K562 (cell line): Measurements from ENCODE around the gene GLI3. TPM values are rescaled to one million over a fixed set of nuclear protein-coding genes. Genes with fewer than 3 reads are reported as not detected.

ENCODE experiments used
- ATAC-seq: fragments of 200-7000 bp; cut with Tn5 transposase; 3 replicates; pipeline ENCODE4 v1.9.1; 2020; ENCODE audit warnings: moderate library complexity
- BruUV-seq: library from RNA; stranded (reverse); fragments of 400-500 nt; replicated peaks from 2 replicates; lab custom pipeline; 2021; lab: Mats Ljungman, UMichigan
- CTCF ChIA-PET: fragments of 300-600 bp; formaldehyde crosslinking; extraction: SDS; loops from one replicate; lab custom pipeline; 2021; ENCODE audit warnings: low intra/inter-chr PET ratio; lab: Yijun Ruan, JAX
- POLR2A ChIA-PET: fragments of 300-600, 350-650 bp; sonication (Branson Sonifier 250); formaldehyde crosslinking; extraction: SDS; loops from one replicate; lab custom pipeline; 2021; ENCODE audit warnings: antibody characterized with exemption, inconsistent platforms; lab: Yijun Ruan, JAX
- DNase-seq, 4 experiments: peaks; one replicate each; pipeline versions ENCODE4 v3.0.0 to v3.0.0-alpha.2; 2011 to 2018; ENCODE audit warnings: low spot score in 3 of 4, mixed read lengths in 3 of 4; ENCODE audit errors: extremely low read depth in 1 of 4
- FAIRE-seq: peaks from 2 replicates; lab custom pipeline; 2011; peaks lifted over from hg19 to GRCh38; lab: Jason Lieb, UNC
- H2AFZ ChIP-seq: 2 replicates; pipeline ENCODE4 v1.6.0; 2011; ENCODE audit warnings: low read depth, low read length, control low read depth, inconsistent platforms
- H3K27ac ChIP-seq: fragments of 200-600 bp; 3 replicates; pipeline ENCODE4 v1.8.0; 2011; ENCODE audit warnings: low read depth, mild to moderate bottlenecking, control low read depth, inconsistent platforms, low read length, moderate library complexity, mixed read lengths; ENCODE audit errors: extremely low read depth
- H3K27me3 ChIP-seq, 2 experiments: fragments of 300-600 bp in 1 of 2; 2 replicates in 1 of 2; 3 replicates in 1 of 2; pipeline versions ENCODE4 v1.6.0 to v1.8.0; 2011; ENCODE audit warnings: inconsistent platforms in 2 of 2, low read length in 2 of 2, mild to moderate bottlenecking in 1 of 2, mixed read lengths in 1 of 2, moderate library complexity in 1 of 2; ENCODE audit not compliant: control insufficient read depth in 2 of 2, insufficient read depth in 2 of 2
- H3K36me3 ChIP-seq: fragments of 300-600 bp; 3 replicates; pipeline ENCODE4 v1.8.0; 2011; ENCODE audit warnings: mild to moderate bottlenecking, low read length, inconsistent platforms; ENCODE audit not compliant: control insufficient read depth, insufficient read depth
- H3K4me1 ChIP-seq, 2 experiments: fragments of 200-600 bp in 1 of 2; replicated peaks in 1 of 2; 2 replicates in 1 of 2; 3 replicates in 1 of 2; pipeline versions ENCODE4 v1.5.1 to v1.8.0; 2011; ENCODE audit warnings: inconsistent platforms in 2 of 2, low read length in 2 of 2, mild to moderate bottlenecking in 1 of 2, mixed read lengths in 1 of 2, moderate library complexity in 1 of 2; ENCODE audit not compliant: control insufficient read depth in 2 of 2, insufficient read depth in 2 of 2
- H3K4me2 ChIP-seq: 2 replicates; pipeline ENCODE4 v1.6.1; 2011; ENCODE audit warnings: low read length, control low read depth, inconsistent platforms, mixed read lengths; ENCODE audit not compliant: insufficient read depth
- H3K4me3 ChIP-seq: fragments of 200-600 bp; sonication (generic), shearing (Covaris generic); 2 replicates; pipeline ENCODE4 v1.5.1; 2016; ENCODE audit warnings: control low read depth, inconsistent platforms
- H3K79me2 ChIP-seq: fragments of 200-600 bp; 3 replicates; pipeline ENCODE4 v1.8.0; 2011; ENCODE audit warnings: low read length, inconsistent platforms; ENCODE audit not compliant: control insufficient read depth, insufficient read depth
- H3K9ac ChIP-seq, 2 experiments: 2 replicates each; pipeline versions ENCODE4 v1.6.0 to v1.6.1; 2011; ENCODE audit warnings: low read depth in 2 of 2, low read length in 2 of 2, control low read depth in 1 of 2, inconsistent platforms in 1 of 2, mild to moderate bottlenecking in 1 of 2, mixed read lengths in 1 of 2; ENCODE audit not compliant: insufficient read depth in 1 of 2
- H3K9me1 ChIP-seq: one replicate; pipeline ENCODE4 v1.6.0; 2011; ENCODE audit warnings: inconsistent platforms, mild to moderate bottlenecking, low read length, moderate library complexity; ENCODE audit not compliant: control insufficient read depth, insufficient read depth
- H3K9me3 ChIP-seq: replicated peaks from 2 replicates; pipeline ENCODE4 v1.5.1; 2011; ENCODE audit warnings: low read depth, low read length, inconsistent platforms; ENCODE audit not compliant: control insufficient read depth, insufficient read depth
- H4K20me1 ChIP-seq: replicated peaks from 2 replicates; pipeline ENCODE4 v1.6.1; 2011; ENCODE audit warnings: low read length, inconsistent platforms, mixed read lengths; ENCODE audit not compliant: control insufficient read depth, insufficient read depth
- CBX3 ChIP-seq, 2 experiments: IDR thresholded peaks; 1 replicate in 1 of 2; 2 replicates in 1 of 2; pipeline ENCODE4 v1.6.1; 2012; ENCODE audit warnings: inconsistent platforms in 2 of 2, low read length in 2 of 2, borderline replicate concordance in 1 of 2, control low read depth in 1 of 2
- CEBPB ChIP-seq: fragments of 450-650 bp; IDR thresholded peaks from 2 replicates; pipeline ENCODE4 v1.6.1; 2016; ENCODE audit warnings: missing genetic modification characterization, missing compliant biosample characterization
- FOXJ2 ChIP-seq: fragments of 200-800 bp; sonication (Bioruptor generic); IDR thresholded peaks from 2 replicates; pipeline ENCODE4 v1.6.1; 2016; ENCODE audit warnings: missing genetic modification characterization, missing compliant biosample characterization
- HLTF ChIP-seq: fragments of 450-650 bp; IDR thresholded peaks from 2 replicates; pipeline ENCODE4 v1.6.1; 2016
- ID3 ChIP-seq, 2 experiments: fragments of 250-450 bp in 1 of 2; fragments of 450-650 bp in 1 of 2; sonication (Bioruptor Pico) in 1 of 2; IDR thresholded peaks; 2 replicates each; pipeline versions ENCODE4 v1.6.1 to v1.8.0; 2016 to 2021; ENCODE audit warnings: mild to moderate bottlenecking in 2 of 2, moderate library complexity in 2 of 2, missing compliant biosample characterization in 1 of 2, missing genetic modification characterization in 1 of 2
- MBD2 ChIP-seq: sonication (generic); IDR thresholded peaks from 2 replicates; pipeline ENCODE4 v1.6.1; 2016; ENCODE audit warnings: low read depth, borderline replicate concordance
- MIER1 ChIP-seq: fragments of 450-650 bp; IDR thresholded peaks from 2 replicates; pipeline ENCODE4 v1.6.1; 2016; ENCODE audit warnings: antibody characterized with exemption, mild to moderate bottlenecking, low read depth
- RAD21 ChIP-seq, 2 experiments: fragments of 250-450 bp in 1 of 2; fragments of 450-650 bp in 1 of 2; sonication (Bioruptor Pico) in 1 of 2; formaldehyde crosslinking in 1 of 2; IDR thresholded peaks in 1 of 2; conservative IDR thresholded peaks in 1 of 2; 2 replicates each; pipeline versions ENCODE4 v1.4.0 to v1.8.0; 2020 to 2022; ENCODE audit warnings: mild to moderate bottlenecking in 2 of 2, moderate library complexity in 1 of 2
- SFPQ ChIP-seq: fragments of 200-400 bp; formaldehyde crosslinking; IDR thresholded peaks from 2 replicates; pipeline ENCODE4 v1.6.1; 2017; ENCODE audit warnings: mild to moderate bottlenecking, low read depth, low read length, moderate library complexity
- SIN3B ChIP-seq: fragments of 450-650 bp; IDR thresholded peaks from 2 replicates; pipeline ENCODE4 v1.6.1; 2017; ENCODE audit warnings: low read depth, mild to moderate bottlenecking, moderate library complexity
- SNAPC5 ChIP-seq: fragments of 250-450 bp; sonication (Bioruptor Pico); IDR thresholded peaks from 2 replicates; pipeline ENCODE4 v1.8.0; 2021; ENCODE audit warnings: moderate library complexity, mild to moderate bottlenecking, inconsistent platforms
- SPI1 ChIP-seq: IDR thresholded peaks from 2 replicates; pipeline ENCODE4 v1.6.1; 2011; ENCODE audit warnings: low read depth, low read length, control low read depth, borderline replicate concordance
- SRF ChIP-seq, 2 experiments: fragments of 250-450, 450-650 bp in 1 of 2; sonication (Bioruptor Pico) in 1 of 2; sonication (generic) in 1 of 2; formaldehyde crosslinking; IDR thresholded peaks; 2 replicates each; pipeline versions ENCODE4 v1.5.0 to v1.5.1; 2020 to 2022; ENCODE audit warnings: mild to moderate bottlenecking in 1 of 2, missing genetic modification reagents in 1 of 2
- TOE1 ChIP-seq, 2 experiments: fragments of 450-650 bp in 1 of 2; sonication (generic) in 1 of 2; formaldehyde crosslinking in 1 of 2; IDR thresholded peaks; 2 replicates each; pipeline versions ENCODE4 v1.7.1 to v1.8.0; 2016 to 2022; ENCODE audit warnings: borderline replicate concordance in 2 of 2, mild to moderate bottlenecking in 2 of 2, antibody characterized with exemption in 1 of 2, inconsistent platforms in 1 of 2, low read depth in 1 of 2, missing genetic modification reagents in 1 of 2, moderate library complexity in 1 of 2
- TSC22D4 ChIP-seq: fragments of 450-650 bp; IDR thresholded peaks from 2 replicates; pipeline ENCODE4 v1.6.1; 2016; ENCODE audit warnings: missing genetic modification characterization, missing biosample characterization, control low read depth
- YY1 ChIP-seq, 3 experiments: IDR thresholded peaks; 2 replicates each; pipeline ENCODE4 v1.6.1; 2011; ENCODE audit warnings: low read length in 2 of 3, mild to moderate bottlenecking in 2 of 3, moderate library complexity in 2 of 3, borderline replicate concordance in 1 of 3, control low read depth in 1 of 3, low read depth in 1 of 3; ENCODE audit not compliant: insufficient read depth in 3 of 3, insufficient replicate concordance in 2 of 3, control insufficient read depth in 1 of 3, insufficient read length in 1 of 3; ENCODE audit errors: extremely low read depth in 1 of 3
- WGBS: fragments of 100-300 bp; shearing (Covaris generic); methylation state at CpG from one replicate; pipeline ENCODE4 v1.1.6; 2016; ENCODE audit warnings: low coverage, mixed read lengths; ENCODE audit not compliant: insufficient coverage; ENCODE audit errors: missing lambda C conversion rate; 5-methylcytosine and 5-hydroxymethylcytosine counted together
- in situ Hi-C: fragments of 300-500 bp; cut with MboI; formaldehyde crosslinking; loops from 4 replicates; pipeline ENCODE4 v1.15.0; 2018; ENCODE audit warnings: inconsistent platforms, mixed read lengths
- intact Hi-C: fragments of 100-400 bp; cut with micrococcal nuclease; formaldehyde crosslinking; loops from 2 replicates; pipeline ENCODE4 v1.14.2; 2022
- polyA plus RNA-seq, 8 experiments: library from polyadenylated mRNA; depleted of rRNA in 4 of 8; stranded (reverse) in 5 of 8; unstranded in 3 of 8; fragments of >200 nt; fragmentation: Nextera tagmentation in 2 of 8; fragmentation: Illumina TruSeq in 1 of 8; extraction: Ambion mirVana in 2 of 8; extraction: Trizol in 1 of 8; gene quantifications; 2 replicates each; pipeline versions ENCODE4 v1.2.1 to v1.2.3, GENCODE V29; 2011 to 2014; ENCODE audit warnings: inconsistent platforms in 1 of 8, missing spikeins in 1 of 8
- total RNA-seq, 7 experiments: library from RNA; depleted of rRNA in 6 of 7; stranded (reverse); fragments of >200 nt in 6 of 7; fragmentation: Illumina TruSeq in 2 of 7; extraction: Trizol in 2 of 7; gene quantifications; 2 replicates each; pipeline versions ENCODE4 v1.2.1 to v1.2.3, GENCODE V29; 2011 to 2021; ENCODE audit warnings: low replicate concordance in 1 of 7
- TF ChIP-seq, protein P1 (sequence below): fragments of 250-450 bp; sonication (Bioruptor Pico); IDR thresholded peaks from 2 replicates; pipeline ENCODE4 v1.4.0; 2020

The GLI3 gene
- total and polyA plus RNA-seq, 9 of the 15 experiments (the other 6 are each of a cell fraction or from before 2014, with no cell fraction given), result 0.01 to 0.18 (median 0.07) TPM; not detected in 6

GRCh38 chr7:41969561-41970105 is 267.4 kb downstream of the GLI3 start:
- FAIRE-seq (no peak), DNase-seq (no peak), ATAC-seq (no peak)
- CTCF ChIA-PET, result no interaction called here
- H3K4me3 ChIP-seq, result no peak overlapping the region
- 0% methylated on average over 1 of the region's 1 CpG for WGBS
- H3K4me1 ChIP-seq, result peaks cover 0 to 7% of the 10 kb centered on the region in 2 experiments; a peak in 1 of 5 replicates
- no peak overlapping the region for H2AFZ ChIP-seq
- in situ Hi-C loops (no loop called here), intact Hi-C loops (no loop called here)
- POLR2A ChIA-PET, result no interaction called here
- BruUV-seq, result no TSS peak
- H3K9me3 ChIP-seq, result no peaks in the 10 kb centered on the region
- no peaks in the 10 kb centered on the region for H3K79me2 ChIP-seq
- H3K9me1 ChIP-seq, result peaks cover 7% of the 10 kb centered on the region
- H3K4me2 ChIP-seq, result no peak overlapping the region
- no peak overlapping the region for H3K27ac ChIP-seq
- H4K20me1 ChIP-seq, result no peaks in the 10 kb centered on the region
- H3K9ac ChIP-seq, result no peak overlapping the region
- H3K27me3 ChIP-seq, result peaks cover 7 to 29% of the 10 kb centered on the region in 2 experiments; a peak in 3 of 5 replicates
- no peak for TF ChIP-seq SIN3B
- no peak for TF ChIP-seq TOE1 (IDR thresholded peaks at IDR 0.05; ENCODE audit: borderline replicate concordance)
- TF ChIP-seq TOE1 (CRISPR knock-in tag; IDR thresholded peaks at IDR 0.05; ENCODE audit: borderline replicate concordance, low read depth), result no peak
- no peak for TF ChIP-seq SNAPC5 (CRISPR knock-in tag)
- TF ChIP-seq HLTF, result no peak
- TF ChIP-seq MBD2, result no peak
- TF ChIP-seq ID3 (CRISPR knock-in tag; IDR thresholded peaks at IDR 0.05), result no peak
- TF ChIP-seq ID3 (tag; IDR thresholded peaks at IDR 0.05), result no peak
- TF ChIP-seq RAD21 (CRISPR knock-in tag; conservative IDR thresholded peaks at IDR 0.05 in 1 of 2, IDR thresholded peaks at IDR 0.05 in 1 of 2), result no peak
- no peak for TF ChIP-seq SRF (CRISPR knock-in tag; IDR thresholded peaks at IDR 0.05)
- TF ChIP-seq, protein P1, sequence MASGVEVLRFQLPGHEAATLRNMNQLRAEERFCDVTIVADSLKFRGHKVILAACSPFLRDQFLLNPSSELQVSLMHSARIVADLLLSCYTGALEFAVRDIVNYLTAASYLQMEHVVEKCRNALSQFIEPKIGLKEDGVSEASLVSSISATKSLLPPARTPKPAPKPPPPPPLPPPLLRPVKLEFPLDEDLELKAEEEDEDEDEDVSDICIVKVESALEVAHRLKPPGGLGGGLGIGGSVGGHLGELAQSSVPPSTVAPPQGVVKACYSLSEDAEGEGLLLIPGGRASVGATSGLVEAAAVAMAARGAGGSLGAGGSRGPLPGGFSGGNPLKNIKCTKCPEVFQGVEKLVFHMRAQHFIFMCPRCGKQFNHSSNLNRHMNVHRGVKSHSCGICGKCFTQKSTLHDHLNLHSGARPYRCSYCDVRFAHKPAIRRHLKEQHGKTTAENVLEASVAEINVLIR, result no peak
- no peak for TF ChIP-seq FOXJ2 (tag)
- no peak for TF ChIP-seq MIER1
- no peak for TF ChIP-seq TSC22D4 (tag)
- TF ChIP-seq CEBPB (tag), result no peak
- TF ChIP-seq SPI1, result no peak
- no peak for TF ChIP-seq CBX3 (IDR thresholded peaks at IDR 0.05; ENCODE audit: borderline replicate concordance in 1 of 2, low read length in 2 of 2)
- TF ChIP-seq SFPQ, result no peak
- no peak for TF ChIP-seq YY1 (IDR thresholded peaks at IDR 0.05; ENCODE audit: borderline replicate concordance in 1 of 3, control insufficient read depth in 1 of 3, extremely low read depth in 1 of 3, insufficient read depth in 3 of 3, insufficient read length in 1 of 3, insufficient replicate concordance in 2 of 3, low read depth in 1 of 3, low read length in 2 of 3)
- H3K36me3 ChIP-seq, result no peaks in the 10 kb centered on the region
